GM12892 (cell line): ENCODE measurements around the gene PLAAT4.

ENCODE experiments used
- POLR2A ChIP-seq: IDR thresholded peaks from 2 replicates; pipeline ENCODE4 v1.6.1; 2011; ENCODE audit warnings: low read depth, low read length, control low read depth
- POLR2AphosphoS5 ChIP-seq: IDR thresholded peaks from 2 replicates; pipeline ENCODE4 v1.6.1; 2011; ENCODE audit warnings: low read depth, low read length, control low read depth

DNA sequence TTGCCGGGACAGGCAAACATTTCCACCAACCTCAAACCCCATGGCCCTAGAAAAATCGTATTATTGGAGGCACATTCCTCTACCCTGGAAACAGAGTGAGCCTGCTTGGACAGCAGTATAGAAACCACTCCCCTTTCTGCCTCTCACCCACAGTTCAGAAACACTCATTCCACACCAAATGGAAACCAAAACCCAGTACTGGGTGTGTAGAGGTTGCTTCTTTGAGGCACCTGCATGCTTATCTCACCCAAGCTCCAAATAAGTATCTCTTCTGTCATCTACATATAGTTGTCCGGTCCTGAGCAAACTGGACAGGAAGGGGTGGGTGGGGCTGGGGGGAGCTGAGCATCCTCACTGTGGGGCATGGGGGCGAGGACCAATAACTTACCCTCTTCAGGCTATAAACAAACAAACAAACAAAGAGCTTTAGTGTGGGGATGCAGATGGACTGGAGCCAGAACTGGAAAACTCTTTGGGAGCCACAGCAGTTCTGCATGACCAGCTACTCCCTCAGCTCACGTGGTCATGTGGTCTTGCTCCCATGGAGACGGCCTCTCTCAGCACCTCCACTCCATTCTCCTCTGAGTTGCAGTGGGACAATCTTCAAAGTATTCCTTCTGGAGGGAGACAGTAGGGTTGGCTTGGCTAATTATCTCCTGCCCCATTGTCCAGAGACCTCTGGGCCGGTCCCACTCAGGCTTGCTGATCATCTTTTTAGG is 27.6 kb downstream of the PLAAT4 start:
- TF ChIP-seq POLR2A, result no peak
- TF ChIP-seq POLR2AphosphoS5, result no peak
